Activated CD4-positive, alpha-beta T cell treated with anti-CD3 and anti-CD28 coated beads, Interleukin-10, Interleukin-2, amounts not matched to agents 100 ng/mL and 50 ng/mL, durations not matched to agents 16 hours and 8 hours (primary cell): Measurements from ENCODE around the gene BAHCC1.

Source experiments
- DNase-seq: peaks from one replicate; pipeline ENCODE4 v3.0.0-alpha.2; 2020

Gene BAHCC1

DNA sequence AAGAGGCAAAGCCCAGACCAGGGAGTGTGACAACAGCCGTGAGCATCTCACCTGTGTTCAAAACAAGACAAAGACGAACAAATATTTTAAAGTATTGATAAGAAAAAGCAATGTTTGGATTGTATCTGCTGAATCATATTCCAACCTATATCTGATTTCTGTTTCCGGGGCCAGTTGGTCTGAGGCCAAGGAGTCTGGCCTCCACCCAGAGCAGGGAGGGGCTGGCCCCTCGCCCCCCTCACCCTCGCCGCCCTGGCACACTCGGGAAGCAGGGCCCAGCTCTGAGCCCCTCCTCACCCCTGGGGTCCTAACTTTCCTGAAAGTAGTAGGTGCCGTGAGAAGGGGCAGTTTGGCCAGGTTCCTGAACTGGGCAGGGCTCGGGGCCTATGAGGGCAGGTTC is 69.3 kb downstream of the BAHCC1 start:
- no peak for DNase-seq

DNA sequence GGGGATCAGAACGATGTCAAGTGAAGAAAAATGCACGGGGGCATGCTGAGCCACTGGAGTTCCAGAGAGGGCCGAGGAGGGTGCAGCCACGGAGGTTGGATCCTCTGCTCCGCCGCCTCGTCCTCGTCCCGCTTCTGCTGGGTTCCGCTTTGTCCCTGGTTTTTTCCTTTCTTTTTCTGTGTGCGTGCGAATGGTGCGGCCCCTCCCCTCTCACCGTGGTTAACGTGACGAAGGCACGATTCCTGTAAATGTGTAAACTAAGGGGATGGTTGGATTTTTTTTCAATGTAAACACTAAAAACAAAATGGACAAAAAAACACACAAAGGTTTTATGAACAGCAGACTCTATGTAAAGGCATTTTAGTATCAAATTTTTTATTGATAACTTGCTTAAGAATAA is 70.7 kb downstream of the BAHCC1 start:
- no peak for DNase-seq

GRCh38 chr17:81466564-81467472 is 71.6 kb downstream of the BAHCC1 start:
- DNase-seq, result no peak

- DNase-seq, result no peak
Measured at GRCh38 chr17:81468111-81468769, 73.0 kb downstream of the BAHCC1 start.

DNA sequence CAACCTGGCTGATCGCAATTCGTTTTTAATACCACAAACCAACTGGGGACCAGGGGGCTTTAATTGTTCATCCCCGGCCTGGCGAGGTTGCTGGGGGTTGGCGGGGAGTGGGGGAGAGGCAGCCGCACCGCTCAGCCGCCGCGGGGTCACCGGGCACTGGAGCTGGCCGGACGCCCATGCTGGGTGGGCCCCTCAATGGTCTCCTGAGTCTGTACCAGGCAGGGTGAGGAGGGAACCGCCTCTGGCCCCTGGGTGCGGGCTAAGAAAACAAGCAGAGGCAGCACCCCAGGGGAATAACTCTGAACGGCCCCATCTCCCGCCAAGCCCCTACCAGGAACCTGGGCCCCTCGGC is 73.5 kb downstream of the BAHCC1 start:
- no peak for DNase-seq

GRCh38 chr17:81469266-81469665 is 74.0 kb downstream of the BAHCC1 start:
- no peak for DNase-seq

DNA sequence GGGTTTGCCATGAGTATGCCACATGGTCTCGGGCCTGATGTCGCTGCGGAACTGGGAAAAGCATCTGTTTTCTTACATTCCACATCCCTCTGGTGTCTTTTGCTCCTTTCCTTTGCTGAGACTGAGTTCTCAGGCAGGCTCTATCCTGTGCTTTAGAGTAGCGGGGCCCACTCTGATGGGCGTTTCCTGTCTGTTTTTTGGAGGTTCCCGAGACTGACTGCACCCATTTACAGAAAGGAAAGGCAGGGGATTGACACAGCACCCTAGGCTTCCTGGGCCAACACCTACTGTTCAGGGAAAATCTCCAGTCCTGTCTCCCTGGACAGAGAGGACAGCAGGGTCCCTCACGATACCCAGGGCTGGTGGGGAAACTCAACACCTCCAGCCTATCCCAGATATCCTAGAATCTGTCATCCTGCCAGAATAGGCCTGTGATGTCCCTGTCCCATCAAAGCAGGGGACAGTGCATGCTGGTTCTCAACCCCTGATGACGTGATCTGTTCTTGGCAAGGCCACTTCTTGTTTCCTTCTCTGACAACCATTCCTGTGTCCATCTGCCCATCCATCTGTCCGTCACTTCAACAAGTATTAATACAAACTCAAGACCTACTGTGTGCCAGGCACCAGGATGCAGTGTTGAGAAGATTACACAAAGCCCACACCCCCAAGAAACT is 75.2 kb downstream of the BAHCC1 start:
- no peak for DNase-seq

- DNase-seq, result no peak
Measured at GRCh38 chr17:81470944-81471817, 75.9 kb downstream of the BAHCC1 start.

- peak; percentile 29 for DNase-seq
Measured at GRCh38 chr17:81471818-81472456, 76.7 kb downstream of the BAHCC1 start.

DNA sequence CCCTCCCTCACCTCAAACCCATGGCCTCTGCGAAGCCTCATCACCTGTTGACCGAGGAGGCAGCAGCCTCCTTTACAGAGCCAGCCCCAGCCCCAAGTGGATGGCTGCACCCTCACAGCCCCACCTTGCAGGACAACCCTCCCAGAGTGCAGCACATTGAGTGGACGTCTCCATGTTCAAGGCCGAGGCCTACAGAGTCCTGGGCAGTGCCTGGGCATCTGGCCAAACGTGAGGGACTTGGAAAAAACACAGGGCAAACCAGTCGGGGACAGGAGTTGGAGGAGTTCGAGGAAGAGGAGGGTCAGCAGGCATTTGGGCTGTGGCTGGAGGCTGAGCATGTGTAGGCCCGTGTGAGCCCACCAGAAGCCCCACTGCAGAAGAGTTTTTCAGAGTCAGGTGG is 77.8 kb downstream of the BAHCC1 start:
- DNase-seq, result no peak

DNA sequence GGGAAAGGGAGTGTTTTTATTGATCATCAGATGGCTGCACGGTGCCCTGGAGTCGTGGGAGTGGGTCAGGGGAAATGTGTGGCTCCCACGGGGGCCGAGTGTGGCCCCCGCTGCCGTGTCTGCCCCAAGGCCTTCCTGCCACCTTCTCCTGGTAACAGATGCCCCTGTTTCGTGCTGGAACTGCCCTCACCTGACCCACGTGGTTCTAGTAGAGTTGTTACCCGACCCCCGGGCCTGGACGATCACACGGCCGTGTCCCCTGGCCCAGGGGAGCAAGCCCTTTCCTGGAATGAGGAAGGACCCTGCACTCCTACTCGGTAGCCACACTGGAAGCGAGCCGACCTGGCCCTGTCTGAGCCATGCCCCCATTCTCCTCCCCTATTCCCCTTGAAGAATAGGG is 79.7 kb downstream of the BAHCC1 start:
- no peak for DNase-seq

DNA sequence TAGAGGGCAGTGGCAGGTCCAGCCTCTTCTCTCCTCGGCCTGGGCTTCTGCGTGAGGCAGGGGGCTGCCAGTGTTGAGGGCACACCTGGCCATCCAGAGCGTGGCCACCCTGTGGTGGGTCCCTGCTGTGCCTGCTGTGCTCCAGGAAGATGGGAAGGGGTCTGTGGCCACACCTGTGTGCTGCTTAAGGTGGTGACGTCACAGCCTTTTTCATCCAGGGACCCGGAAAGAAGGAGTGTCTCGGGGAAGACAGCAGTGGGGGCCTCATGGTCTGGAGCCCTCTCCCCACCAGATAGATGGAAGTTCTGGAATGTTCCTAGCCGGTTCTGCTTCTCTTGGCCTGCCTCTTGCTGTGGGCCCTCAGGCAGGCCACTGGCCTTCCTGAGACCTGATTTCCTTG is 80.8 kb downstream of the BAHCC1 start:
- no peak for DNase-seq

- DNase-seq, result no peak
Measured at GRCh38 chr17:81476635-81477034, 81.4 kb downstream of the BAHCC1 start.

GRCh38 chr17:81477173-81477572 is 81.9 kb downstream of the BAHCC1 start:
- no peak for DNase-seq

DNA sequence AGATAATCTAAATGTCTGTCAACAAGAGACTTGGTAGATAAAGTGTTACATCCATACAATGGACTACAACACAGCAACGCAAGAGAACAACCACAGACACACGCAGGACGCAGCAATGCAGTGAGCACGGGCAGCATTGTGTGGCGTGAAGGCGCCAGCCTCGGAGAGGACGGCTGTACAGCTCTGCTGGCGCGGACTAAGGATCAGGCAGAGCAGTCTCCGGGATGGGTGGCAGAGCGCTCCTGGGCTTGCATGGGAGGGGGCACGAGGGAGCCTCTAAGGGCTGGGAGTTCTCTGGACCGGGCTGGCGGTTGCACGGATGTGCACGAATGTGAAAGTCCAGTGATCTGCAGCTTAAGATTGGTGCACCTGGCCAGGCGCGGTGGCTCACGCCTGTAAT is 82.9 kb downstream of the BAHCC1 start:
- no peak for DNase-seq

- DNase-seq, result no peak
Measured at GRCh38 chr17:81479175-81480071, 84.2 kb downstream of the BAHCC1 start.

GRCh38 chr17:81480140-81481072 is 85.1 kb downstream of the BAHCC1 start:
- no peak for DNase-seq

DNA sequence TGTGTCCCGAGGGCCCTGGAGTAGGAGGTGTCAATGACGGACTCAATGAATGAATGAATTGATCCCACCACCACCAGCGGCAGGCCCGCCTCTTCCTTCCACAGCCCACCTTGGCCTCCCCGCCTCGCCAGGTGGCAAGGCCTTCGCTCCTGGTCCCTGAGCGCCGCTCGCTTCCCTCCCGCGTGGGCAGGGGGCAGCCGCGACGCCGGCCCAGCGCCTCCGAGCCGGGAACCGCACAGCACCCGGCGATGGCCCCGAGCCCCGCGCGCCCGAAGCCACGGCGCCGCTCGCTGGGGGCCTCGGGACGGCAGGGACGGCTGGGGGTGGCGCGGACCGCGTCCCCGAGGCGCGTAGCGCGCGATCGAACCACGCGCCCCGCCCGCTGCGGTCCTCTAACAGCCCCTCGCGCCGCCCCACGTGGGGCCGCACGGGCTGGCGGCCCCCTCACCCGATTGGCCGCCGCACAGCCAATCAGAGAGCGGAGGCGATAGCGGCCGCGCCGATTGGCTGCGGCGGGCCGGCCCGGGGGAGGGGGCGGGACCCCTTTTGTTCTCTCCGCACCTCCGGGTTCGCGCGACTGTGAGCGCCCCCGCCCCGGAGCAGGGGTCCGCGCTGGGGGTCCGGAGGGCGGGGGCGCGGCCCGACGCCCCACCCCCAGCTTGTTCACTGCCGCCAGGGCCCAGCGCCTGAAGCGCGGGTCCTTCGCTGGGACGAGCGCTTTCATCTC is 86.0 kb downstream of the BAHCC1 start:
- DNase-seq, result peak; percentile 49

DNA sequence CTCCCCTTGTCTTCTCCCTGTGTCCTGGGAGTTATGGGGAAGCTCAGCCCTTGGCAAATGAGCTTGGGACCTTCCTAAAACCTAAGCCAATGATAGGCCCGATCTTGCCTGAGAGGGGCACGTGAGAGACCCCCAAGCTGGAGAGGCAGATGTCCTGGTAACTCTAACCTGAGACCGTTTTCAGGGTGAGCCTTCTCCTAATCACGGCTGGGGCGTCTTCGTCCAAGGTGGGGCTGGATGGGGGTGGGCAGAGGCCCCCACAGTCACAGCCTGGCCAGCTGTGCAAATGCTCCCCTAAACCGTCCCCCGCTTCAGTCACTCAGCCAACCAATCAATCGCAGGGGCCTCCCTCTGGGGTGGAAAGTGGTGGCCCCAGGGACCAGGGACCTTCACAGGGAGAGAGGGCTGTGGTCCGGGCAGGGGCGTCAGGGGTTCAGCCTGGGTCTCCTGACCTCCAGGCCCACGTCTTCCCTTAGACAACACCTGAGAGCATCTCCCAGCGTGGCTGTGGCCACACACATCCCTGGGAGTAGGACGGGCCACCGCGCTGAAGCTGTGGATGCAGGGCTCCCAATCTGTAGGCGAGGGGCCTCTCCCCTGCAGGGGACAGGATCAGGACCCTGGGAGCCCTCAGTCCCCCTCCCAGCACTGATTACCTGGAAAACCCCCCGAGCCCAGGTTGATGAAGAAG is 86.7 kb downstream of the BAHCC1 start:
- DNase-seq, result no peak
